HG03520 (cell line): Measurements from ENCODE around the gene IL20RA.

ENCODE experiments used
- ATAC-seq: cut with Tn5 transposase; IDR thresholded peaks from one replicate; pipeline ENCODE4 v1.9.1; 2021; ENCODE audit warnings: mild to moderate bottlenecking, moderate library complexity; ENCODE audit not compliant: unreplicated experiment

The IL20RA gene

GRCh38 chr6:137046871-137047412 lies 2.2 kb upstream of the IL20RA start:
- no peak for ATAC-seq

DNA sequence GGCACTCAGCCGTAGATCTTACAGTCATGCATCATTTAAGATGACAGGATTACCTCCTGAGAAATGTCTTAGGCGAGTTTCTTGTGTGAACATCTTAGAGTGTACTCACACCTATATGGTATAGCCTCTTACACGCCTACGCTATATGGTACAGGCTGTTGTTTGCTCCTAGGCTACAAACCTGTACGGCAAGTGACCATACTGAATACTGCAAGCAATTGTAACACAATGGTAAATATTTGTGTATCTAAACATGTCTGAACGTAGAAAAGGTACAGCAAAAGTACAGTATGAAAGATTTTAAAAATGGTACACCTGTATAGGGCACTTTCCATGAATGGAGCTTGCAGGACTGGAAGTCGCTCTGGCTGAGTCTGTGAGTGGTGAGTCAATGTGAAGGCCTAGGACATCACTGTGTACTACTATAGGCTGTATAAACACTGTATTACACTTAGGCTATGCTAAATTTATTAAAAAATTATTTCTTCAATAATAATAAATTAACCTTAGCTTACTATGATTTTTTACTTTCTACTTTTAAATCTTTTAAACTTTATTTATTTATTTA lies 541 bp upstream of the IL20RA start:
- ATAC-seq, result no peak

- no peak for ATAC-seq
Observed at GRCh38 chr6:137043710-137044365, 927 bp downstream of the IL20RA start.

- ATAC-seq, result no peak
Observed at GRCh38 chr6:137040393-137040792, 4.4 kb downstream of the IL20RA start.

DNA sequence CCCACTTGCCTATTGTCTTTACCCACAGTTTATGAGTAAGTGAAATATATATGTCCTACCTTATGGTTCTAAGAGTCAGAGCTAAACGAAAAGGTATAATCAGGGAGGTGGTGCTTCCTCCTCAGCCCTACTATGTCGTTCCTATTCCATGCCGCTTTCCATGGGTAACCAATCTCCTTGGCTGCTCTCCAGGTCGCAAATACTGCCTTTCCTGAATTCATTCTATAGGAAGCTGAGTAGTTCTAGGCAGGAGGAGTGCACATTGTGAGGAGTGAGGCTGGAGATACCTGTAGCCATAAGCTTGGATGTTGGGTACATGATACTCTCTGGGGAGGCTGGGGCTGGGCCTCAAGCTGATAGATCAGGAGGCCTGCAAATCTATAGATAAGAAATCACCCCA lies 5.8 kb downstream of the IL20RA start:
- ATAC-seq, result no peak

DNA sequence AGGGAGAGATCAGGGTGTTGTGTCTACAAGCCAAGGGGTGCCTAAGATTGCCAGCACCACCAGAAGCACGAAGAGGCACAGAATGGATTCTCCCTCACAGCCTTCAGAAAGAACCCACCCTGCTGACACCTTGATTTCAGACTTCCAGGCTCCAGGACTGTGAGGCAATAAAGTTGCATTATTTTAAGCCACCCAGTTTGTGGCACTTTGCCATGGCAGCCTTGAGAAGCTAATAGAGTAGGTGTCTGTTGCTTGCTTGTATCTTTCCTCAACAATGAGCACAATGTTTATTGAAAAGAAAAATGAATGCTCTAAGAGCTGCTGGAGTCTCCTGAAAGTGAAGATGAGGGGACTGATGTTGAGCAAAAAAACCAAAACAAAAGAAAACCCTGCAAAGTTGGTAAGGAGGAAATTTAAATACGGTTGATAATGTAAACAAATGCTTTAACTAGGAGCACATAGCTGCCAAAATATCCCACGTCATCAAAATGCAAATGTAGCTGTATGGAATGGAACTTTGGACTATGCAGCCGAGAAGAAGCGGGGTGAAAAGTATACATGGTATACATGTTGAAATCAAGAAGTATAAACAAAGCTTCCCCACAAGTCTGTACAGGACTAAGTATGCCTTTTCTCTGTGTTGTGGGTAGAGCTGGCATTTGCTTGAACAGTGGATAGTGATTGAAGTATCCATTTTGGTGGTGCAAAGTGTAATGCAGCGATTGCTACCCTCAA lies 8.0 kb downstream of the IL20RA start:
- no peak for ATAC-seq

GRCh38 chr6:137033828-137034227 lies 10.9 kb downstream of the IL20RA start:
- peak; percentile 93 for ATAC-seq

- no peak for ATAC-seq
Observed at GRCh38 chr6:137031122-137031521, 13.6 kb downstream of the IL20RA start.

DNA sequence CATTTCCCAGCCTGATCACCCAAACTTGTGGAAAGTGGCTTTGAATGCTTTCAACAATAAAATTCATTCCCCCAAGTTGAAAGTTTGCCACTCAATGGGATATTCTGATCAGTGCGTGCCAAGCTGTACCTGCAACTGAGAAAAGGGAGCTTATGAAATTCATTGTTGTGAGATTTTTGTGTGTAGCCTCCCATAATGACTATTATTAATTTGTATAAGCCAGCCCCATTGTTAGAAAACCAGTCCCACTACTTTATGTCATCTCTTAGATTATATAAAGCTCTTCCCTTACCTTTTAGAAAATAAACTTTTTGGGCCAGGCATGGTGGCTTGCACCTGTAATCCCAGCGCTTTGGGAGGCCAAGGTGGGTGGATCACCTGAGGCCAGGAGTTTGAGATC lies 15.9 kb downstream of the IL20RA start:
- ATAC-seq, result no peak

DNA sequence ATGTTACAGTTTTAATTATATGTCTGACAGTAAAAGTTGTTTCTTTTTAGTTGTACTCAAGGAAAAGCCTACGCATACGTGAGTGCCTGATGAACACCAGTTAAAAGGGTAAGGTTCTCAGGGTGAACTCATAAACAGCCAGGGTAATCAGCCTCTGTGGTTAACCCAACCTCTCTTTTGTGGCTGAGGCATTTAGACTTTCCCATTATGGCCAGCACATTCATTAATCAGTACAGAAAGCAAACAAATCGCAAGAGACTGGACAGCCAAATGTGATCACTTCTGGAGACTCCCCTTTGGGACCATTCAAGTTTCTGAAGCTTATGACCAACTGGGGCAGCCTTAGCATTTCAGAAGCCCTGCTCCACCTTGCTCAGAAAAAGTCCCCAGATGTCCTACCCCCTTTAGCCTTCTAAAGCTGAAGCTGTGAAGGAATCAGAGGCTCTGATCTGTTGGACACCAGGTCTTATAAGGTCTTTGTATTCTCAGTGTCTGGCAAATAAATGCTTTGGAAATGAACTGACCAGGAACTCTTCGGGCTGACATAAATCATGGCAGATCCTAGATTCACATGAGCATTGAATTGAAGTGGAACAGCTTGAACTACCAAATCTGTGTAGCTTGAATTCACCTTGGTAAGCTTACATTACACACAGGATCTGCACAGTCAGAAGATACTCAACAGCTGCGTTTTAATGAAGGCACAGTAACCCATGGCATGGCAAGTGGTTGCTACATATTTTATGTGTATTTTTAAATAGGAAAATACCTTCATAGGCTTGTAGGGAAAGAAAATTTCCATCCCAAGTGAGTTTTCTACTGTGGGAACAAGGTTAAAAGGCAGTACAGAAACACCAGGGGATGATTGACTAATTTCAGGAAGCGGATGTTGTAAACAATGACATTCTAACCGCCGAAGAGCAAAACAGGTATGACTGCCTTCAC lies 18.7 kb downstream of the IL20RA start:
- ATAC-seq, result no peak

- no peak for ATAC-seq
Observed at GRCh38 chr6:137024237-137024990, 20.4 kb downstream of the IL20RA start.

- no peak for ATAC-seq
Observed at GRCh38 chr6:137020776-137021175, 24.0 kb downstream of the IL20RA start.

DNA sequence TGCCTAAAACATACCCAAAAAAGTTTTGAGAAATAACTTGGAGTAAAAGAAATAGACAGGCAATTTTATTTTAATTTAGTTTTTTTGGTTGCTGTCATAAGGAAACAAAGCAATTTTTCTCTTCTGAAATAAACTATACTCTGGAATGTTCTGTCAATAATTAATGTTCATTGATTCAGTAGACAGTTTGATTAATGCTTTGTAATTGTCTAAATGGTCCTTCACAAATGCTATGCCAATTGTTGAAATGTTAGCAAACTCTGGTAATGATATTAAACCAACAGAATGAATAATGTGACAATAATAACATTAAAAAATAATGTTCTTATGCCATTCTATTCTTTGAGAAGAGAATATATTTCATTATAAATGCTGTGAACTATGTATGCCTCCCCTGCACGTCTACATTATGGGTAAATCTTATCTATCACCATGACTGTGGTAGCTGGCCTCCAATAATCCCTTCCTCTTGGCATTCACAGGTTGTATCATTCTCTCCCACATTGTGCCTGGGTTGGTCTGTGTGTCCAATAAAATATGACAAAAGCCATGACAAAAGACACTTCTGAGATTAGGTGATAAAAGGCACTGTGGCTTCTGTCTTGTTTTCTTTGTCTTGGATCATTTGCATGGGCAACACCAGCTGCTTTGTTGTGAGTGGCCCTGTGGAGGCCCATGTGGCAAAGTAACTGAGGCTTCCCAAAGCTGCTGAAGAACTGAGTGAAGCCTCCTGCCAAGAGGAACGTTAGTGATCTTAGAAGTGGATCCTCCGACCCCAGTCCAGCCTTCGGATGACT lies 25.1 kb downstream of the IL20RA start:
- no peak for ATAC-seq

DNA sequence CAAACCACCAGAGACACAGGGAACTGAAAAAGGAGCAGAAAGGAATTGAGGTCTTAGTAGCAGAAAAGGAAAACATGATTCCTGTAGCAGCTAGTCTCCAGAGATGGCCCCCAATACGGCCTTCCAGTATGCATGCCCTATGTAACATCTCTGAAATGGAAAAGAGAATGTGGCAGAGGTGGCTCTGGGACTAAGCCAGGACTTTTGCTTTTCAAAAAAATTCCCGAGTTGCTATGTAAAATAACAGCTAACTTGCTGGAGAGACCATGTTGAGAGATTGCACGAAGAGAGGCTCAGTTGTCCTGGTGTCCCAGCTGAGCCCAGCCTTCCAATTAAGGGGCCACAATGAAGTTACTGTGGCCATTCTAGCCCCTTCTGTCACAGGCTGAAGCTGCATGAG lies 27.7 kb downstream of the IL20RA start:
- ATAC-seq, result no peak

GRCh38 chr6:137016356-137016755 lies 28.4 kb downstream of the IL20RA start:
- ATAC-seq, result no peak

GRCh38 chr6:137015943-137016342 lies 28.8 kb downstream of the IL20RA start:
- no peak for ATAC-seq

DNA sequence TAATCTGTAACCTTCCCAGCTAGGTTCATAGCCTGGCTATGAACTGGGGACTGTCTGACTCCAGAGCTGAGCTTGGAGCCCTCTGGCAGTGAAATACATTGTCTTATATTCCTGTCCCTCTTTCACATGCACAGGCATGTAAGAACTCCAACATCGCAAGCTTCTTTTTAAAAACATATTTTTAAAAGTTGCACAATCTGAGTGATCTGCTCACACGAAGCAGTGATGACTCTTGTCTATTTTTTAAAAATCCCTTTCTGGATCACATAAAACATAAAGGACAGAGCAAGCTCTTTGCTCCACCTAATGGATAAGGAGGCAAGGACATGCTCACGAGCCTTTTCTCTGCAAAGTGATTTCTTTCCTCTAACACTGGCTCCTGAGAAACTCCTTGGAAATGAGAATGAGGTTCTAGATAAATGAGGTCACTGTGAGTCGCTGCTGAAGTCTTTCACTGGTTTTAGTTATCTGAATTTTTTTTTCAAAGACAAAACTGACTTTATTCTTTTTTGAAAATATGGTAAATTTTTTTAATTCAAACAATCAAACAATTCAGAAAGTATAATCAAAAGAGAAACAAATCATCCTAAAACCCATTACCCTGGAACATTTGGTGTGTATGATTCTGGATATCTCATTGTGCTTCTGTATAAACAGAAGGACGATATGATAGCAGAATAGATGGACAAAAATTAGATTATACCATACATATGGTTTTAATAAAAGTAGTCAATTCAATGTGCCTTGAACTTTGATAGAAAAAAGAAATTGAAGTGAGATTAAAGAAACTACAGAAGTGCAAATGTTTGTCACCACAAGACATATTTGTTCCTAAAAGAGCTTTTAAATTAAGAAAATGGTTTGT lies 30.8 kb downstream of the IL20RA start:
- ATAC-seq, result no peak

DNA sequence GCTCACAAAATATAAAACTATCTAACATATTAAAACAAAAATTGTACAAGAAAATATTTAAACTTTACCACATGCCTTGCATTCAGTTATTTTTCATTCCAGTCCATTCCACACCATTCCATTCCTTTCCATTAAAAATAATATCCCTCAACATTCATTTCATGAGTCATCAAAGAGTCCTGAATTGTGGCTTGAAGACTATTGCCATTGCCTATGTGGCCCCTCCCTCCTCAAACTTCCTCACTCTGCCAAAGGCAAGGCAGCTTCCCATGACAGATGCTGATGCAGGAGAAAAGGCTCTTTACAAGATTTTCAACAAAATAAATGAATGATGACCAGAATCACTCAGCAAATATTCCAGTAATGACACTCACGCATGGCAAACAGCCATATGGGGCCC lies 31.7 kb downstream of the IL20RA start:
- no peak for ATAC-seq
